Raji (cell line): ENCODE data around the gene RBMS1.

Experiments used
- POLR2A ChIP-seq: IDR thresholded peaks from 2 replicates; pipeline ENCODE4 v1.6.1; 2011; ENCODE audit warnings: low read depth, low read length, control low read depth; ENCODE audit not compliant: insufficient read depth

The RBMS1 gene, protein sequence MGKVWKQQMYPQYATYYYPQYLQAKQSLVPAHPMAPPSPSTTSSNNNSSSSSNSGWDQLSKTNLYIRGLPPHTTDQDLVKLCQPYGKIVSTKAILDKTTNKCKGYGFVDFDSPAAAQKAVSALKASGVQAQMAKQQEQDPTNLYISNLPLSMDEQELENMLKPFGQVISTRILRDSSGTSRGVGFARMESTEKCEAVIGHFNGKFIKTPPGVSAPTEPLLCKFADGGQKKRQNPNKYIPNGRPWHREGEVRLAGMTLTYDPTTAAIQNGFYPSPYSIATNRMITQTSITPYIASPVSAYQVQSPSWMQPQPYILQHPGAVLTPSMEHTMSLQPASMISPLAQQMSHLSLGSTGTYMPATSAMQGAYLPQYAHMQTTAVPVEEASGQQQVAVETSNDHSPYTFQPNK

DNA sequence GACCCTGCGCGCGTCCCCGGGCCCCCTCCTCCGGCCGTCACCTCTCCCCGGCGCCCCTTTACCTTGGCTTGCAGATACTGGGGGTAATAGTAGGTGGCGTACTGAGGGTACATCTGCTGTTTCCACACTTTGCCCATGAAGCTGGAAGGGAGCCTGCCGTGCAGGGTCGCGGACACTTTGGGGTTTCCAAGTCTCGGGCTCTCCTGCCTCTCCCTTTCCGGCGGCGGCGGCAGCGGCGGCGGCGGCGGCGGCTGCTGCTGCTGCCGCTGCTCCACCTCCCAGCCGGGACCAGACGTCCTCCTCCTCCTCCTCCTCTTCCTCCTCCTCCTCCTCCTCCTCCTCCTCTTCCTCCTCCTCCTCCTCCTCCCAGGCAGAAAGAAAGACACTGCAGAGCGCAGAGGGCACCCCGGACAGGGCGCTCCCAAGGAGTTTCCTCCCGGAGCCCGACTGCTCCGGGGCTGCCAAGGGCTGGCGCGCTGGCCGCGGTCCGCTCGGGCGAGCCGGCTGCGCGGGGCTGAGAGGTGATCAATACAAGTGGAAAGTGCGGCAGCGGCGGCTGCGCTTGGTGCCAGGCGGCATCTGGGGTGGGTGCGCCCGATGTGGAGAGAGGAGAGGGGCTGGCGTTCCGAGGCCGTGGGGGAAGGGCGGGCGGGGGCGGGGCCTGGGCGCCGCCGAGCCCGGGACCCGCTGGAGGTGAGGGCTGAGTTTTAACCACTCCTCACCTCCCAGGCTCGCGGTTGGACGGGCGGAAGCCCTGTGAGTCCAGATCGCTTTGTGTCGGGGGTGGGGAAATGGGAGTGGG, at the start of gene RBMS1:
Gene RBMS1, minus strand, starts transcription at position 581 of the 802 bp plus-strand sequence. Its CDS starts 444 bp downstream, at position 137.
- TF ChIP-seq POLR2A = no peak

DNA sequence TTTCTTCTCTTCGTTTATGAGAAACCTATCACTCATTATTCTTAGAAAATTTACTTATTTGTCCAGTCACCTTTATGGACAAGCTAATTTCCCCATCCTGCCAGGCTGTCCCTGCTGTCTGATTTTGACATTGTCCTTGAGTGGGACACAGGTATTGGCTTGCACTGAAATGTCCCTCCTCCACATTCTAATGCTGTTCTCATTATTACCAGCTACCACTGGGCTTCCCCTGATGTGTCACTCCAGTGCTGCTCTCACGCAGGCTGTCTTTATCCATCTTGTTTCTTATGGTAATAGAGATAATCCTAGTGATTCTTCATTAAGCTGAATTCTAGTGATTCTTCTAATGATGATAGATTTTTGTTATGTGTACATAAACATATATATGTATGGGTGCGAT, 48.1 kb upstream of the RBMS1 start:
- no peak for TF ChIP-seq POLR2A

DNA sequence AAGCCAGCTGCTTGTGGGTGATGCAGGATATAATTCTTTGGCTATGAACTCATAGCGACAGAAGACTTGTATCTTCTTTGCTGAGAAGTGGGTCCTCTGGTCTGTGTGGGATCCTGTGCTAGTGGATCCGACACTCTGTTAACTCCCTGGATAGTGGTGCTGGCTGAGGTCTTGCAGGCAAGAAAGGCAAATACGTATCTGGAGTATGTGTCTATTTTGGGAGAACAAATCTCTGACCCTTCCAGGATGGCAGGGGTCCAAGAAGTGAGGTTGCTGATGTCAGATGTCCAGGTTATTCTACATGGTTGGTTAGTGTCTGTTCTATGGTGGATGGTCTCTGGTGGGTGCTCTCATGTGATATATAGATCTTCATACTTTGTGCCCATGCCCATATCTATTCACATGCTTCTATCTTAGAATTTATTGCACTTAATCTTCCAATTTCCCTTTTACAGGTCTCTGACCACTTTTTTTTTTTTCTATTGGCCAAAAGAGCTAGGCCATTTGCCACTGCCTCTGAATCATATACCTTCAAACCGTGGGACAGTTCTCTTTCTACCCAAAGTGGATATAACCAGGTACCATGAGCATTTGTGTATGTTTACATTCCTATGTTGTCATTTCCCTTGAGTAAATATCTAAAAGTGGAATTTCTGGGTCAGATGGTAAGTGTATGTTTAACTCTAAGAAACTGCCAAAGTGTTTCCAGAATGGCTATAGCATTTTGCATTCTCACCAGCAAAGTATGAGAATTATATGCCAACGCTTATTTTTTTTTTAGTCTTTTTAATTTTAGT, 45.1 kb upstream of the RBMS1 start:
- no peak for TF ChIP-seq POLR2A

DNA sequence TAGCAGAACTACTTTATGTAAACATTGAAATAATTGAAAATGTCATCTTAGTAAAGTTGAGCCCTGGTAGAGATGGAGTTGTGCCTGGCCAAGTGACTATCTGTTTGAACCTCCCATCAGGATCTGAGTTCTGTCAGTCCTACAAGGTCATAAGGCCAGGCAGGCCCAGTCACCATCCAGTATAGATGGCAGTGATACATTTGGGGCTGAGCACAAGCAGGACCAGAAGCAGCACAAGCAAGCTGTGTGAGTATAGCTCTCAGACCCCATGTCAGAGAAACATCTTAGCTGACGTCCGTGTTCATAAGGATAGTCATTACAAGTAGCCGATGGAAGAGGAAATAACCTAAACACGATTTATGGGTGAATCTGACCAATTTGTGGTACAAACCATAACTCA, 44.5 kb upstream of the RBMS1 start:
- no peak for TF ChIP-seq POLR2A

DNA sequence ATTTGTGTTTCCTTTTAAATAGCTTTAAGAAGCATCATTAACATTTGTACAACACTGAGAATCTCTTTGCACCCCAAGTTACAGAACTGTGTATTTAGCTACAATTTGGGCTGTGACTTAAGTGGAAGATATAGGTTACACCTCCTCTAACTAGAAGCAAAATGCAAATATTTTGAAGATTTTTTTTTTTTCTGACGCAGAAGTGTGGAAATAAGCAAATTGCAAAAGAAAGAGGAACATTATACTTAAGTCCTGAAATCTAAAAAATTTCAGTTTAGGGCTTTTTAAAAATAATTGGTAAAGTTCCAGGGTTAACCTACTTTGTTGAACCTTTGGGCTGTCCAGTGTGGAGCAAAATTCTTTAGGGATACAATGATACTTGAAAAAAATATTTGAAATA, 41.4 kb upstream of the RBMS1 start:
- TF ChIP-seq POLR2A = no peak

DNA sequence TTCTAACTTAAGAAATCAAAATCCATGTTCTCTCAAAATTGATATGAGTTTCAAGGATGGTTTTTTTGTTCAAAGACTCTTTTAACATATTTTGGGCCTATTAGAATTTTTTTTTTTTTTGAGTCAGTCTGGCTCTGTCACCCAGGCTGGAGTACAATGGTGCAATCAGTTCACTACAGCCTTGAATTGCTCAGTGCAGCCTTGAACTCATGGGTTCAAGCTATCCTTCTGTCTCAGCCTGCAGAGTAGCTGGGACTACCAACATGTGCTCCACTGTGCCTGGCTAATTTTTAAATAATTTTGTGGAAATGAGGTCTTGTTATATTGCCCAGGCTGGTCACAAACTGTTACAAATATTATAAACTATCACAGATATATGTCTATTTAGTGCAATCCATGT, 40.6 kb upstream of the RBMS1 start:
- TF ChIP-seq POLR2A = no peak

DNA sequence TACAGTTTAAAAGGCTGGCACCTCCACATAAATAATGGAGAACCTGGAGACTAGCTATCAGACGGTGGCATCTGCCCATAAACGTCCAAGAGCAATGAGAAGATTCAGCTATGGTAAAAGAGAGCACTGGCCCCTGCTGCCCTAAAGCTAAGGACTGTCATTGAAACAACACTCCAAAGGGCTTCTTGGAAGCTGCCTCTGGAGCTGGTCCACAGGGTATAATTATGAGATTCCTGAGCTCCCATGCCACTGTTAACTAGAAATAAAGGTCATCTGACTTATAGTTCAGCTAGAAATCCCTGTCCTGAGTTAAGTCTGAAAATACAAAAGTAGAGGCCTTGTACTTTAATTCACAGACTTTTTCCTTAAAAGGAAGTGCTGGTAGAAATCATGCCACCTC, 39.9 kb upstream of the RBMS1 start:
- no peak for TF ChIP-seq POLR2A

DNA sequence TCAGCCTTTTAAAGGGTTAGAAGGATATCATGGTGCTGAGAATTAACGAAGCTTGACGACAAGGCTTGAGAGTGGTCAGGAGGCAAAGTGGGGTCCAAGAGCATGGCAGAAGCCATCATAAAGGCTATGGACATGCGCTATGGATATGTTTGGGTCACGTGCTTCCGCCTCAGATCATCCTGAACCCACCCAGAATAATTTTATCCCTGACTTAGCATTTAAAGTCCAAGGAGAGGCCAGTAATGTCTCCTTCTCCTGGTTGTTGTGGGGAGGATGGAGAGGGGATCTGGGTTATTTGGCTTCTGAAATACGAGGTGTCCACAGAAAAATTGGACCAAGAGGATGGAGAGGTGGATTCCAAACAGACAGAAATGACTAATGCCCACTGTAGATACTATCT, 38.8 kb upstream of the RBMS1 start:
- TF ChIP-seq POLR2A = no peak

GRCh38 chr2:160522951-160523710, 29.5 kb upstream of the RBMS1 start:
- no peak for TF ChIP-seq POLR2A

DNA sequence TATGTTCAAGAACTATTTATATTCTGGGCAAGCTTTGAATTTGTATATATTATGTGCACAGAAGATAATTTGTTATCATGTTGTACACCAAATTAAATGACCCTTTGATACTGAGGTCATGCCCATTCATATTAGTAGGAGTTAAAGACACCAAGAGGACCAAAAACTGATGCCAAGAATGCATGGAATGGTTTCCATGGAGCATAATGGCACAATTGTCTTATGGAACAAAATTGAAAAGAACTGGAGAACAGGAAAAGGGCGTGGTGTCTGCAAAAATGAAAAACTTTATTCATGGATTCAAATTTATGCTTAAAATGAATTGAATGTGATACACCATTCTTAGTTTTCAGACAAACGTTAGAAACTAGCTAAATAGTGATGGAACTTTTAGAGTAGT, 24.1 kb upstream of the RBMS1 start:
- no peak for TF ChIP-seq POLR2A

DNA sequence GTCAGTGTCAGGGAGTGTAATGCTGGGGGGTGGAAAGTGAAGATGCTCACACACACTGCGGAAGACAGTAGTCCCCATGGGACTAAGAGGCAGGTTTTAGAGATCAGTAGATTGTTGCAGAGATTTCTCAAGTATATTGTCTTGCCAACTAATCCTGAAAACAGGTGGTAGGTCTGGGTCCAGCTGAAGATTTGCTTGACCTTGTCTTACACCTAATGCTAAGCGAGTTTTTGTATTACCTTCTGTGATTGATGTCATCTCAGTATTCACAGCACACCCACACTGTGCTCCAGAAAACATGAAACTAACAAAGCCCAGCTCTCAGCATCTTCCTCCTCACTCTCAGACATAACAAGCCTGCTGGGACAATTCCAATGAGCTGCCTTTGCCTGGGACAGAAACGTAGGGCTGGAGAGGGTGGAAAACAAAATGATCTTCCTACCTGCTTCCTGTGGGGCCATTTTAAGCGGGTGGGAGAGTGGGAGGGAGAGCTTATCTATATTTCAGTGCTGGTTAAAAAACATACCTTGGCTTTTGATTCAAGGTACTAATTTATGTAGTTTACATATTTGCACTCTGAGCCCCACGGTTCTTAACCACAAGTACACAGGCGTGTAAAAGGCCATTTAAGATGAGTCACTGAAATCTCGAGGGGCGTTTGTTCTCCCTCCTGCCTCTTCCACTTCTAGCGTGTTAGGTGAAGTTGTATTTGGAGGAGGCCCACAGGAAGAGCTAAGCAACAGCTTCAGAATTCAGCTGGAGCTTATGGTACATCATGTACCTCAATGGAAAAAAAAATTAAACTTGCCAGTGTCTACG, 23.1 kb upstream of the RBMS1 start:
- TF ChIP-seq POLR2A = no peak

GRCh38 chr2:160515120-160515519, 21.5 kb upstream of the RBMS1 start:
- no peak for TF ChIP-seq POLR2A

- TF ChIP-seq POLR2A = no peak
Observed at GRCh38 chr2:160513120-160513519, 19.5 kb upstream of the RBMS1 start.

- TF ChIP-seq POLR2A = no peak
Observed at GRCh38 chr2:160512491-160512890, 18.9 kb upstream of the RBMS1 start.
